Sigmoid colon (tissue), 4 donors: ENCODE results near the gene DCAF5.

Source experiments
- EP300 ChIP-seq, 4 donors: sonication (generic); formaldehyde crosslinking; IDR thresholded peaks; one replicate each; pipeline ENCODE4 v1.6.1; 2017; ENCODE audit warnings: antibody characterized with exemption in 4 of 4
- POLR2A ChIP-seq, 2 donors: fragments of 450-650 bp; IDR thresholded peaks; one replicate each; pipeline ENCODE4 v1.6.1; 2016; ENCODE audit warnings: antibody characterized with exemption in 2 of 2, mild to moderate bottlenecking in 2 of 2, moderate library complexity in 2 of 2
- POLR2AphosphoS5 ChIP-seq, 4 donors: sonication (generic); formaldehyde crosslinking; IDR thresholded peaks; one replicate each; pipeline ENCODE4 v1.6.1; 2017; ENCODE audit warnings: antibody characterized with exemption in 4 of 4
- TF ChIP-seq, protein P1 (sequence below), 4 experiments: fragments of 450-650 bp in 3 of 4; fragments of 200-600 bp in 1 of 4; IDR thresholded peaks; one replicate each; pipeline ENCODE4 v1.5.1; 2016 to 2019; ENCODE audit warnings: antibody characterized with exemption in 4 of 4, mild to moderate bottlenecking in 3 of 4, moderate library complexity in 2 of 4

DNA sequence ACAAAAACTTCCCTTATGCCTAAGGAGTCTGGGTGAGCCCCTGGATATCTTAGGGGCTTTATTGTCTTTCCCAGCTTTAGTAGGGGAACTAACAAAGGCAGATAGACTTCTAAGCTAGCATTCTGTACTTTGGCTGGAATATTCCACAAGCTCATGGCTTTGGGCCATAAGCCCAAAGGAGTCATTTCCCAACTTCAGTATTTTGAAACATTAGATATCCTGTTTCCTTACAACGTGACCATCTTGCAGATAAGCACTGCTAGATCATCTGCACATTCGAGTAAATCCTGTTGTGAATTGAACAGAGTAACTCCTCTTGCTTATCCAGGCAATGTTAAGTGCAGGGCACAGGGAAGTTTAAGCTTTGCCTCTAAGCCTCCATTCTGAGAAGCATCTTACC, 103.2 kb downstream of the DCAF5 start:
- TF ChIP-seq, protein P1, sequence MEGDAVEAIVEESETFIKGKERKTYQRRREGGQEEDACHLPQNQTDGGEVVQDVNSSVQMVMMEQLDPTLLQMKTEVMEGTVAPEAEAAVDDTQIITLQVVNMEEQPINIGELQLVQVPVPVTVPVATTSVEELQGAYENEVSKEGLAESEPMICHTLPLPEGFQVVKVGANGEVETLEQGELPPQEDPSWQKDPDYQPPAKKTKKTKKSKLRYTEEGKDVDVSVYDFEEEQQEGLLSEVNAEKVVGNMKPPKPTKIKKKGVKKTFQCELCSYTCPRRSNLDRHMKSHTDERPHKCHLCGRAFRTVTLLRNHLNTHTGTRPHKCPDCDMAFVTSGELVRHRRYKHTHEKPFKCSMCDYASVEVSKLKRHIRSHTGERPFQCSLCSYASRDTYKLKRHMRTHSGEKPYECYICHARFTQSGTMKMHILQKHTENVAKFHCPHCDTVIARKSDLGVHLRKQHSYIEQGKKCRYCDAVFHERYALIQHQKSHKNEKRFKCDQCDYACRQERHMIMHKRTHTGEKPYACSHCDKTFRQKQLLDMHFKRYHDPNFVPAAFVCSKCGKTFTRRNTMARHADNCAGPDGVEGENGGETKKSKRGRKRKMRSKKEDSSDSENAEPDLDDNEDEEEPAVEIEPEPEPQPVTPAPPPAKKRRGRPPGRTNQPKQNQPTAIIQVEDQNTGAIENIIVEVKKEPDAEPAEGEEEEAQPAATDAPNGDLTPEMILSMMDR (IDR thresholded peaks at IDR 0.05), result no peak
- no peak for TF ChIP-seq POLR2A (IDR thresholded peaks at IDR 0.05)
- no peak for TF ChIP-seq EP300 (IDR thresholded peaks at IDR 0.05)
- peak in 3 of 4 donors; percentile 49 to 80 (median 49) for TF ChIP-seq POLR2AphosphoS5 (IDR thresholded peaks at IDR 0.05)
